ENCODE data around the gene KAT8. TPM values are rescaled to one million over a fixed set of nuclear protein-coding genes. Genes with fewer than 3 reads are reported as not detected.
"Not testable (repeated sequence)": the region's sequence is repeated elsewhere in the genome, so short reads cannot be mapped to it uniquely, and the experiment has no call there.

The KAT8 gene
- total and polyA plus RNA-seq, 5 donors = 72.3 to 77.0 (median 75.7) TPM

DNA sequence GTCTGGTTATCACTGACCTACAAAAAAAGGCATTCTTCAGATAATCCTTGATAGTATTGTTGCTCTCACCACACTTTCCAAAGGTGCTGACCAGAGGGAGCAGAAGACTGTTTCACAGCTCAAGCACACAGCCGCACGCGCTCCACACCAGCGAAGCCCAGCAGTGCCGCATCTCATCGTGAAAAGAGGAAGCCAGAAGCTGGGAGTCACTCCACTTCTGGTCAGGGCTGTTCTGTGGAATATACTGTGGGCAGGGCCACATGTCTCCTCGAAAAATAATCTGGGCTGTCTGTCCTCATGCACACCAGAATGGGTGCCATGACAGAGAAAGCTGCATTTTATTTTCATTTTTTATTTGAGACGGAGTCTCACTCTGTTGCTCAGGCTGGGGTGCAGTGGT lies 39.7 kb downstream of the KAT8 start:
- Histone ChIP-seq H3K27me3 (ENCODE audit: control insufficient read depth, insufficient read depth) (no peaks in the 10 kb centered on the region), H3K4me3 (ENCODE audit: low read length) (no peak overlapping the region), H3K4me1 (ENCODE audit: control insufficient read depth, insufficient read depth, low read length) (no peaks in the 10 kb centered on the region), H3K27ac (ENCODE audit: low read length) (no peak overlapping the region), H3K9me3 (ENCODE audit: control insufficient read depth, low read length) (no peaks in the 10 kb centered on the region)
- ATAC-seq = peak; percentile 62 to 66
- 30% methylated on average over 8 of the region's 8 CpGs for WGBS
- DNase-seq = peak in 2 of 3 donors; percentile 71 to 72
- intact Hi-C loops (cut with DNase I) = no loop called here

DNA sequence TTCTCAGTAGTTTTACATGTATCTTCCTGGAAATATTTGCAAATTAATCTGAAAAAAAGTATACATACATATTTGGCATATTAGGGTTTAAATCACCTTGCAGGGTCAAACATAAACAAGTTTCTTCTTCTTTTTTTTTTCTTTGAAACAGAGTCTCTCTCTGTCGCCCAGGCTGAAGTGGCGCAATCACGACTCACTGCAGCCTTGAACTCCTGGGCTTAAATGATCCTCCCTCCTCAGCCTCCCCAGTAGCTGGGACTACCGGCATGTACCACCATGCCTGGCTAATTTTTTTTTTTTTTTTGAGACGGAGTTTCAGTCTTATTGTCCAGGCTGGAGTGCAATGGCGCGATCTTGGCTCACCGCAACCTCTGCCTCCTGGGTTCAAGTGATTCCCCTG lies 49.9 kb downstream of the KAT8 start:
- Histone ChIP-seq H3K9me3 (ENCODE audit: control insufficient read depth, low read length) (no peaks in the 10 kb centered on the region), H3K4me1 (ENCODE audit: control insufficient read depth, insufficient read depth, low read length) (no peaks in the 10 kb centered on the region), H3K27ac (ENCODE audit: low read length) (no peak overlapping the region), H3K27me3 (ENCODE audit: control insufficient read depth, insufficient read depth) (no peaks in the 10 kb centered on the region), H3K4me3 (ENCODE audit: low read length) (no peak overlapping the region)
- ATAC-seq (no peak), DNase-seq (no peak)
- intact Hi-C loops (cut with DNase I) = no loop called here
- 93% methylated on average over 8 of the region's 8 CpGs for WGBS

DNA sequence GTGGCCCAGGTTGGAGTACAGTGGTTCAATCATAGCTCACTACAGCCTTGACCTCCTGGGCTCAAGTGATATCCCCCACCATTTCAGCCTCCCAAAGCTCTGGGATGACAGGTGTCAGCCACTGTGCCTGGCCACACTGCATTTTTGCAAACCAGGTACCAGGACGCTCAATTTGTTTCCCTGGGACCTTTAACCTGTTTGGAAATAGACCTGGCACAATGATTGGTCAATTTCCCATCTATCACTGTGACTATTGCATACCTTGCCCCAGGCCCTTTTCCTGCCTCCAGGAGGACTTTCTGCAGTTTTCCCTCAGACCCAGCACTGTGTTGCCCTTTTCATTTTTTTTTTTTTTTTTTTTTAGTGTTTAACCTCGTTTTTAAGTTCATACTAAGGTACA lies 51.4 kb downstream of the KAT8 start:
- intact Hi-C loops (cut with DNase I) = no loop called here
- no peak for ATAC-seq
- no peak overlapping the region for H3K4me3 ChIP-seq (ENCODE audit: low read length)
- no peak overlapping the region for H3K27ac ChIP-seq (ENCODE audit: low read length)
- no peak for DNase-seq
- 63% methylated on average over 2 of the region's 2 CpGs for WGBS
- no peaks in the 10 kb centered on the region for H3K27me3 ChIP-seq (ENCODE audit: control insufficient read depth, insufficient read depth)
- no peaks in the 10 kb centered on the region for H3K4me1 ChIP-seq (ENCODE audit: control insufficient read depth, insufficient read depth, low read length)
- no peaks in the 10 kb centered on the region for H3K9me3 ChIP-seq (ENCODE audit: control insufficient read depth, low read length)

DNA sequence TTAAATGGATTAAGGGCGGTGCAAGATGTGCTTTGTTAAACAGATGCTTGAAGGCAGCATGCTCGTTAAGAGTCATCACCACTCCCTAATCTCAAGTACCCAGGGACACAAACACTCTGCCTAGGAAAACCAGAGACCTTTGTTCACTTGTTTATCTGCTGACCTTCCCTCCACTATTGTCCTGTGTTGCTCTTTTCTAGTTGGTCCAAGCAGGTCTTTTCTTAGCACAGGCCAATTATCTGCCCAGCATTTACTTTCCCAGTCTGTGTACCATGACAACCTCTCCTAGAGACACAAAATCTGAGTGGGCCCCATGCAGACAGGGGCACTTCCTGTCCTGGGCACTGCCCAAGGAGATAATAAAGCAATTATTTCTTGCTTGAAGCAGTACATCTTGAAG lies 52.6 kb downstream of the KAT8 start:
- WGBS = no CpG with 5 or more reads among the region's 2 CpGs
- H3K4me3 ChIP-seq (ENCODE audit: low read length); H3K9me3 ChIP-seq (ENCODE audit: control insufficient read depth, low read length); H3K4me1 ChIP-seq (ENCODE audit: control insufficient read depth, insufficient read depth, low read length); intact Hi-C loops (cut with DNase I); DNase-seq; H3K27me3 ChIP-seq (ENCODE audit: control insufficient read depth, insufficient read depth): not testable (repeated sequence)
- peak; percentile 89 to 91 for ATAC-seq
- peak overlapping the region; percentile 81 for H3K27ac ChIP-seq (ENCODE audit: low read length)

DNA sequence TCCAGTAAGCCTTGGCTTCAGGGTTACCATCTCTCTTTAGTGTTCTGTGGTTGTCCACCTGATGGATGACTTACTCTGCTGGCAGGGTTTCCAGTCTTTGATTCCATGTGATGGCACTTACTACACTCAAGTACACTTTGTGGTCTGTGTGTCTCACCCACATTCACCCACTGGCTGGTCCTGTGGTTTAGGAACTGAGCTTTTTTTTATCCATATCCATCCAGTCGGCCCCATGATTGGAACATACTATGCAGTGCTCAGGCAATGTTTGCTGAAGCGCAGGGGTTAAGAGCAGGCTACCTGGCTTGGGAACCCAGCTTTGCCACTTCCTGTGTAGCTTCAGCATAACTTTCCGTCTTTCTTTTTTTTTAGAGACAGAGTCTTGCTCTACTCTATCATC lies 59.7 kb downstream of the KAT8 start:
- ATAC-seq (no peak), DNase-seq (no peak)
- 76% methylated on average over 3 of the region's 3 CpGs for WGBS
- H3K4me1 ChIP-seq (ENCODE audit: control insufficient read depth, insufficient read depth, low read length) = no peaks in the 10 kb centered on the region
- H3K27me3 ChIP-seq (ENCODE audit: control insufficient read depth, insufficient read depth) = no peaks in the 10 kb centered on the region
- intact Hi-C loops (cut with DNase I) = no loop called here
- H3K27ac ChIP-seq (ENCODE audit: low read length) = no peak overlapping the region
- H3K9me3 ChIP-seq (ENCODE audit: control insufficient read depth, low read length) = no peaks in the 10 kb centered on the region
- no peak overlapping the region for H3K4me3 ChIP-seq (ENCODE audit: low read length)

DNA sequence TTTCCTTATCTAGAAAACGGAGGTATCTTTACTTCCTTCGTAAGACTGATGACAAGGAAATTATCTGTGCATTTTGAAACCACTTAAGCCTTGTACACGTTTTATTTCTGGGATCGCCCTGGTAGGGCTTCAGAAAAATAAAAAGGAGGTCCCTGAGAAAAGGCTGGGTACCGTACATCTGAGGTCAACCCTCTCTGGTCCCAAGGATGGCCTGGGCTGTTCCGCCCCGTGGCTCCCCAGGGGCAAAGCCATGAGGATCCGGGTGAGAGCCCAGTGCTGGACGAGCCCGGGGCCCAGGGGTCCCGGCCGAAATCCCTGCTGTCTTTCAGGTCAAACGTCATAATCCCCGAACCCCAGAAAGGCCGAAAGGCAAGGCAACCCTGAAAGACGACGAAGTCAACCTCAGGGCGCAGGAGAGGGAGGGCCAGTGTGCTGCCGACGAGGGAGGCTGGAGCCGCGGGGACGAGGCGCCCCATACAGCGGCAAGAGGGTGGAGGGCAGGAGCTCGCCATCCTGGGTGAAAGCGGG lies 61.8 kb downstream of the KAT8 start:
- Histone ChIP-seq H3K27me3 (ENCODE audit: control insufficient read depth, insufficient read depth) (no peaks in the 10 kb centered on the region), H3K27ac (ENCODE audit: low read length) (peak overlapping the region; percentile 86), H3K4me3 (ENCODE audit: low read length) (peak overlapping the region; percentile 63), H3K4me1 (ENCODE audit: control insufficient read depth, insufficient read depth, low read length) (peaks cover 8% of the 10 kb centered on the region), H3K9me3 (ENCODE audit: control insufficient read depth, low read length) (no peaks in the 10 kb centered on the region)
- intact Hi-C loops (cut with DNase I) = no loop called here
- ATAC-seq (peak; percentile 10), DNase-seq (no peak)
- 1% methylated on average over 27 of the region's 27 CpGs for WGBS

DNA sequence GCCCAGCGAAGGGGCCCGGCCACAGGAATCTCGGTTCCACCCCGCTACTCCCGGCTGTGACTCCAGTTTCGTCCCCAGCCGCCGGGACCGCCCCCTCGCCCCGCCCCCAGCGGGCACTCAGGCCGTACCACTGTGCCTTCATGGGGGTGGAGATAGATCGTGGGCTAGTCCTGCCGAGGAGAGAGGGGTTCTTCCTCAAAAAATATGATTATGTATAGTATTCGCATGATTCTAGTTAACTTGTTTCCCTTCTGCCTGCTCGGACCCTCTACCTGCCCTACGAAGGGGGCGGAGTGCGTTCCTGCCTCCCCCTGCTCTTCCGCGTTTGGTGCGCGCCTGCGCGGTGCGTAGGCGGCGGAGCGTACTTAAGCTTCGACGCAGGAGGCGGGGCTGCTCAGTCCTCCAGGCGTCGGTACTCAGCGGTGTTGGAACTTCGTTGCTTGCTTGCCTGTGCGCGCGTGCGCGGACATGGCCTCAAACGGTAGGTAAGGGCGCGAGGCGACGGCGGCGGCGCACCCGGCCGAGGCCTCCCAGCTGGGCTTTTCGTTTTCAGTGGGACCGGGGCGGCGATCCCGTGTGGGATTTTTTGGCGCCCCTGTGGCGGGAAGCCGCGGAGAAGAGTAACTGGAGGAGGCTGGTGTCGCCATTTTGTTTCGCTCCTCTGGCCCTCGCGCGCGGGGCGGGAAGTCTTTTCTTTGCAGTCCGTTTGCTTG lies 62.4 kb downstream of the KAT8 start, which contains the start of gene FUS:
Gene FUS, plus strand, starts transcription at position 393 of the 713 bp plus-strand sequence. Its CDS starts 76 bp downstream, at position 469.
- H3K27me3 ChIP-seq (ENCODE audit: control insufficient read depth, insufficient read depth) = no peaks in the 10 kb centered on the region
- peak within 1 kb of the TSS; percentile 63 for H3K4me3 ChIP-seq (ENCODE audit: low read length)
- H3K27ac ChIP-seq (ENCODE audit: low read length) = peak within 1 kb of the TSS; percentile 86
- DNase-seq (peak; percentile 91 to 96 (median 96)), ATAC-seq (peak; percentile 87 to 91)
- whole genome bisulfite sequencing = under 1% methylated on average over 69 of the region's 69 CpGs
- intact Hi-C loops (cut with DNase I) = no loop called here
- H3K9me3 ChIP-seq (ENCODE audit: control insufficient read depth, low read length) = no peaks in the 10 kb centered on the region
- H3K4me1 ChIP-seq (ENCODE audit: control insufficient read depth, insufficient read depth, low read length) = peaks cover 8% of the 10 kb centered on the region

Other genes with a start within 250 kb of the KAT8 start
- gene BCL7C, start 223.6 kb upstream of the KAT8 start, total RNA-seq = 10 to 100 TPM; 20.6 to 31.7 (median 26.3) TPM
- gene BCL7C, start 223.6 kb upstream of the KAT8 start, polyA plus RNA-seq = 29.5 TPM
- gene CTF1, start 221.1 kb upstream of the KAT8 start, total RNA-seq = 1 to 10 TPM; 7.4 to 9.8 (median 9.1) TPM
- 13.1 TPM for gene CTF1, start 221.1 kb upstream of the KAT8 start, polyA plus RNA-seq
- 1 to 10 TPM; 5.1 to 8.4 (median 6.6) TPM for gene FBXL19, start 194.1 kb upstream of the KAT8 start, total RNA-seq
- 8.3 TPM for gene FBXL19, start 194.1 kb upstream of the KAT8 start, polyA plus RNA-seq
- 10 to 100 TPM; 11.8 to 14.6 (median 13.3) TPM for gene ORAI3, start 168.6 kb upstream of the KAT8 start, total RNA-seq
- gene ORAI3, start 168.6 kb upstream of the KAT8 start, polyA plus RNA-seq = 15.5 TPM
- 10 to 100 TPM in 3 of 4 donors, 1 to 10 TPM in 1; 9.7 to 11.6 (median 10.2) TPM for gene SETD1A, start 159.9 kb upstream of the KAT8 start, total RNA-seq
- gene SETD1A, start 159.9 kb upstream of the KAT8 start, polyA plus RNA-seq = 9.6 TPM
- 1 to 10 TPM; 4.1 to 7.4 (median 5.6) TPM for gene HSD3B7, start 132.5 kb upstream of the KAT8 start, total RNA-seq
- 6.8 TPM for gene HSD3B7, start 132.5 kb upstream of the KAT8 start, polyA plus RNA-seq
- gene STX1B, start 107.0 kb upstream of the KAT8 start, total RNA-seq = 1 to 10 TPM; 1.6 to 2.1 (median 1.8) TPM
- gene STX1B, start 107.0 kb upstream of the KAT8 start, polyA plus RNA-seq = 0.66 TPM
- gene STX4, start 84.1 kb upstream of the KAT8 start, total RNA-seq = 10 to 100 TPM; 39.6 to 51.3 (median 45.0) TPM
- 47.3 TPM for gene STX4, start 84.1 kb upstream of the KAT8 start, polyA plus RNA-seq
- gene ZNF668, start 43.4 kb upstream of the KAT8 start, total RNA-seq = 1 to 10 TPM; 4.6 to 6.6 (median 4.9) TPM
- 5.7 TPM for gene ZNF668, start 43.4 kb upstream of the KAT8 start, polyA plus RNA-seq
- 10 to 100 TPM in 1 of 4 donors, 1 to 10 TPM in 3; 7.8 to 10.3 (median 9.3) TPM for gene ZNF646, start 43.2 kb upstream of the KAT8 start, total RNA-seq
- gene ZNF646, start 43.2 kb upstream of the KAT8 start, polyA plus RNA-seq = 6.4 TPM
- 1 to 10 TPM in 2 of 4 donors, under 1 TPM in 2; 0.36 to 1.5 (median 0.88) TPM for gene PRSS53, start 28.7 kb upstream of the KAT8 start, total RNA-seq
- 0.79 TPM for gene PRSS53, start 28.7 kb upstream of the KAT8 start, polyA plus RNA-seq
- 10 to 100 TPM; 40.8 to 56.0 (median 47.1) TPM for gene VKORC1, start 22.9 kb upstream of the KAT8 start, total RNA-seq
- gene VKORC1, start 22.9 kb upstream of the KAT8 start, polyA plus RNA-seq = 68.0 TPM
- 10 to 100 TPM; 43.8 to 50.8 (median 48.3) TPM for gene BCKDK, start 9.3 kb upstream of the KAT8 start, total RNA-seq
- gene BCKDK, start 9.3 kb upstream of the KAT8 start, polyA plus RNA-seq = 42.2 TPM
- gene PRSS8, start 18.1 kb downstream of the KAT8 start, total RNA-seq = under 1 TPM in 2 of 4 donors, not detected in 2; 0.15 to 0.40 TPM
- 0.41 TPM for gene PRSS8, start 18.1 kb downstream of the KAT8 start, polyA plus RNA-seq
- 1 to 10 TPM; 1.3 to 2.2 (median 1.8) TPM for gene PRSS36, start 32.4 kb downstream of the KAT8 start, total RNA-seq
- 1.1 TPM for gene PRSS36, start 32.4 kb downstream of the KAT8 start, polyA plus RNA-seq
- 100 to 1,000 TPM; 112 to 172 (median 138) TPM for gene FUS, start 62.5 kb downstream of the KAT8 start, total RNA-seq
- gene FUS, start 62.5 kb downstream of the KAT8 start, polyA plus RNA-seq = 153 TPM
- 10 to 100 TPM in 1 of 4 donors, 1 to 10 TPM in 3; 6.6 to 13.2 (median 8.2) TPM for gene PYCARD, start 85.1 kb downstream of the KAT8 start, total RNA-seq
- 8.0 TPM for gene PYCARD, start 85.1 kb downstream of the KAT8 start, polyA plus RNA-seq
- gene TRIM72, start 96.5 kb downstream of the KAT8 start, total RNA-seq = under 1 TPM in 3 of 4 donors, not detected in 1; 0.03 to 0.31 (median 0.14) TPM
- gene TRIM72, start 96.5 kb downstream of the KAT8 start, polyA plus RNA-seq = 0.11 TPM
- not detected for gene PYDC1, start 99.5 kb downstream of the KAT8 start, total RNA-seq
- 0.23 TPM for gene PYDC1, start 99.5 kb downstream of the KAT8 start, polyA plus RNA-seq
- gene ITGAM, start 142.3 kb downstream of the KAT8 start, total RNA-seq = 10 to 100 TPM in 2 of 4 donors, 1 to 10 TPM in 2; 7.6 to 13.8 (median 11.0) TPM
- gene ITGAM, start 142.3 kb downstream of the KAT8 start, polyA plus RNA-seq = 3.7 TPM
- gene ITGAX, start 237.5 kb downstream of the KAT8 start, total RNA-seq = 1 to 10 TPM; 1.6 to 2.1 (median 1.9) TPM
- gene ITGAX, start 237.5 kb downstream of the KAT8 start, polyA plus RNA-seq = 1.1 TPM